Lung (tissue), 12 donors: Measurements from ENCODE around the gene AGBL4. TPM values are rescaled to one million over a fixed set of nuclear protein-coding genes. Genes with fewer than 3 reads are reported as not detected.

Source experiments
- ATAC-seq: fragments of 200-7000 bp; cut with Tn5 transposase; one replicate; pipeline ENCODE4 v1.9.1; 2020; ENCODE audit warnings: moderate number of reproducible peaks; ENCODE audit not compliant: insufficient read depth, low FRiP score
- DNase-seq, 3 donors: peaks; one replicate each; pipeline ENCODE4 v3.0.0-alpha.2; 2013 to 2017
- H3K27ac ChIP-seq, 2 donors: one replicate each; pipeline ENCODE4 v1.5.1; 2013; ENCODE audit warnings: mild to moderate bottlenecking in 2 of 2, moderate library complexity in 2 of 2, control low read depth in 1 of 2, inconsistent platforms in 1 of 2, low read depth in 1 of 2, low read length in 1 of 2
- H3K27me3 ChIP-seq, 3 donors: one replicate each; pipeline ENCODE4 v1.5.1; 2013; ENCODE audit warnings: low read length in 2 of 3; ENCODE audit not compliant: control insufficient read depth in 3 of 3, insufficient read depth in 3 of 3
- H3K36me3 ChIP-seq, 4 donors: one replicate each; pipeline ENCODE4 v1.5.1; 2013; ENCODE audit warnings: low read length in 4 of 4, mild to moderate bottlenecking in 1 of 4, moderate library complexity in 1 of 4; ENCODE audit not compliant: control insufficient read depth in 4 of 4, insufficient read depth in 4 of 4
- H3K4me1 ChIP-seq, 5 donors: one replicate each; pipeline ENCODE4 v1.5.1; 2013; ENCODE audit warnings: low read length in 5 of 5, mild to moderate bottlenecking in 2 of 5, moderate library complexity in 1 of 5; ENCODE audit not compliant: control insufficient read depth in 5 of 5, insufficient read depth in 5 of 5
- H3K4me3 ChIP-seq: one replicate; pipeline ENCODE4 v1.5.1; 2013; ENCODE audit warnings: mild to moderate bottlenecking, control low read depth, moderate library complexity
- H3K9ac ChIP-seq, 2 donors: one replicate each; pipeline ENCODE4 v1.5.1; 2013; ENCODE audit warnings: low read length in 2 of 2, control low read depth in 1 of 2; ENCODE audit not compliant: insufficient read depth in 1 of 2
- H3K9me3 ChIP-seq, 4 donors: one replicate each; pipeline ENCODE4 v1.5.1; 2013; ENCODE audit warnings: low read length in 3 of 4, mild to moderate bottlenecking in 1 of 4, moderate library complexity in 1 of 4; ENCODE audit not compliant: control insufficient read depth in 4 of 4, insufficient read depth in 3 of 4
- WGBS, 2 donors: extraction: QIAGEN DNeasy Blood & Tissue Kit; methylation state at CpG; one replicate each; pipeline ENCODE4 v1.1.7; 2013; 5-methylcytosine and 5-hydroxymethylcytosine counted together
- polyA plus RNA-seq, 2 donors: library from polyadenylated mRNA; stranded (reverse); fragments of 200-250 nt; gene quantifications; one replicate each; pipeline ENCODE4 v1.2.1, GENCODE V29; 2013
- total RNA-seq, 2 donors: library from RNA; depleted of rRNA in 1 of 2; stranded (reverse); fragments of >200 nt in 1 of 2; gene quantifications; one replicate each; pipeline ENCODE4 v1.2.1, GENCODE V29; 2014 to 2021
- TF ChIP-seq, protein P1 (sequence below): IDR thresholded peaks from 2 replicates; pipeline ENCODE4 v1.5.1; 2012; ENCODE audit warnings: mild to moderate bottlenecking; ENCODE audit errors: control extremely low read depth, extremely low read depth
- donor health status: control.
- donor health status: control.
- donor health status: Bipolar disorder and iron deficiency.
- donor health status: healthy.
- donor health status: DM: yes; HTN: yes; CAD: no.

The AGBL4 gene
- total and polyA plus RNA-seq, 4 donors: 0.24 to 7.5 (median 2.6) TPM

DNA sequence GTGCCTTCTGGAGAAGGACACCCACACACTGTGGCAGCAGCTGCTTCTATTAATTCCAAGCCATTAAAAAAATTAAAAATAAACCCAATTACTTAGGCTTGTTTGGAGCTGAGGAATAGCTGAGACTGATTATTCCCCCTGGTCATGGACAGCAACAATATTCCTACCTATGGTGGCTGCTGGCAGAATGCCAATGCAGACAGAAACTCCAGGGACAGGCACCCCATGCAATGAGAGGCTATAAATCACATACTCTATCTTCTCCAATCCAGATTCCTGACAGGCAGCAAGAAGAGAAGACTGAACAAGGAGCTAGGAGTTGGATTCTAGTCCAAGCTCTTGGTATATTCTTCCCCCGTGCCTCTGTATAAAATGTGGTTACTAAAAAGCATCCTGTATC, 971.7 kb downstream of the AGBL4 start:
- Histone ChIP-seq H3K36me3 (no peaks in the 10 kb centered on the region), H3K27ac (no peak overlapping the region), H3K4me1 (no peaks in the 10 kb centered on the region), H3K9me3 (no peaks in the 10 kb centered on the region), H3K4me3 (no peak overlapping the region), H3K27me3 (no peaks in the 10 kb centered on the region), H3K9ac (no peak overlapping the region)
- WGBS, 2 donors: 90% methylated on average over 1 of the region's 1 CpG
- ATAC-seq: no peak
- DNase-seq: no peak
- TF ChIP-seq, protein P1, sequence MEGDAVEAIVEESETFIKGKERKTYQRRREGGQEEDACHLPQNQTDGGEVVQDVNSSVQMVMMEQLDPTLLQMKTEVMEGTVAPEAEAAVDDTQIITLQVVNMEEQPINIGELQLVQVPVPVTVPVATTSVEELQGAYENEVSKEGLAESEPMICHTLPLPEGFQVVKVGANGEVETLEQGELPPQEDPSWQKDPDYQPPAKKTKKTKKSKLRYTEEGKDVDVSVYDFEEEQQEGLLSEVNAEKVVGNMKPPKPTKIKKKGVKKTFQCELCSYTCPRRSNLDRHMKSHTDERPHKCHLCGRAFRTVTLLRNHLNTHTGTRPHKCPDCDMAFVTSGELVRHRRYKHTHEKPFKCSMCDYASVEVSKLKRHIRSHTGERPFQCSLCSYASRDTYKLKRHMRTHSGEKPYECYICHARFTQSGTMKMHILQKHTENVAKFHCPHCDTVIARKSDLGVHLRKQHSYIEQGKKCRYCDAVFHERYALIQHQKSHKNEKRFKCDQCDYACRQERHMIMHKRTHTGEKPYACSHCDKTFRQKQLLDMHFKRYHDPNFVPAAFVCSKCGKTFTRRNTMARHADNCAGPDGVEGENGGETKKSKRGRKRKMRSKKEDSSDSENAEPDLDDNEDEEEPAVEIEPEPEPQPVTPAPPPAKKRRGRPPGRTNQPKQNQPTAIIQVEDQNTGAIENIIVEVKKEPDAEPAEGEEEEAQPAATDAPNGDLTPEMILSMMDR: no peak

DNA sequence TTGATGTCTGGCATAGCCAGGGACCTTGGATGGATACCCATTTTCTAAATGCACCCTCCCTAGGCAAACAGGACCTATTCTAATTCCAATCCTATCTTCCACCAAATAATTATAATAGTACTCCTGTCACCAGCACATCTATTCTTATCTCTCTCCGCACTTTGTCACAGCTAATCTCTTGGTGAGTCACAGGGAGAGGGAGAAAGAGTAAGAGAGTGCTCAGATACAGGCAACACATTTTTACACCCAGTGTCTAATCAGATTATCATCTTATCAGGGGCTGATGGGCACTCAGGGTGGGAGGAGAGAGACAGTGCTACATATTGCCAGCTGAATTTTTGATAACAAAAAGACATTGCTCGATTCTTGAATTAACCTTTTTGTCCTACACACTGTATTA, 972.1 kb downstream of the AGBL4 start:
- Histone ChIP-seq H3K36me3 (no peaks in the 10 kb centered on the region), H3K9me3 (no peaks in the 10 kb centered on the region), H3K4me1 (no peaks in the 10 kb centered on the region), H3K9ac (no peak overlapping the region), H3K27ac (no peak overlapping the region), H3K4me3 (no peak overlapping the region), H3K27me3 (no peaks in the 10 kb centered on the region)
- DNase-seq (no peak), ATAC-seq (no peak)
- TF ChIP-seq, protein P1: no peak
- 61 to 75% methylated on average over 2 of the region's 2 CpGs for WGBS, 2 donors

DNA sequence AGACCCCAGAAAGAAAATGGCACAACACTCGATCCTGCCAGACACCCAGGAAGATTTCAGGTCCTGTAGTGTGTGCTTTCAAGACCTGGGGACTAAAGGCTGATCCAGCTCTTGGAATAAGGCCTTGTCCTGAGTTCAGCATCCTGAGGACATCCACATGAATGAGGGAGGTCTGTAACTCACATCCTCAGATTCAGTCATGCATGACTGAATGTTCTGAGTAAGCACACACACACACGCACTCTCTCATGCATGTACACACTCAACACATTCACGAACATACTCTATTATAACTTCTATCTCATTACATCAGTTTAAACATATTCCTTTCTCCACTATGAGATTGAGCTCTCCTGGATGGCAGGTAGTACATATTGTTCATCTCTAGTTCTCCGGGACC, 973.7 kb downstream of the AGBL4 start:
- no peaks in the 10 kb centered on the region for H3K9me3 ChIP-seq
- no peak for DNase-seq
- H3K27me3 ChIP-seq: no peaks in the 10 kb centered on the region
- no peak overlapping the region for H3K9ac ChIP-seq
- TF ChIP-seq, protein P1: no peak
- no peak overlapping the region for H3K4me3 ChIP-seq
- 87 to 91% methylated on average over 4 of the region's 4 CpGs for WGBS, 2 donors
- H3K36me3 ChIP-seq: no peaks in the 10 kb centered on the region
- no peak overlapping the region for H3K27ac ChIP-seq
- no peaks in the 10 kb centered on the region for H3K4me1 ChIP-seq
- ATAC-seq: no peak

GRCh38 chr1:49048188-49048587, 975.6 kb downstream of the AGBL4 start:
- no peak overlapping the region for H3K27ac ChIP-seq
- no peak overlapping the region for H3K9ac ChIP-seq
- H3K9me3 ChIP-seq: no peaks in the 10 kb centered on the region
- no peaks in the 10 kb centered on the region for H3K36me3 ChIP-seq
- no peak overlapping the region for H3K4me3 ChIP-seq
- no peaks in the 10 kb centered on the region for H3K4me1 ChIP-seq
- WGBS, 2 donors: 59 to 77% methylated on average over 2 of the region's 2 CpGs
- DNase-seq (no peak), ATAC-seq (no peak)
- TF ChIP-seq, protein P1: no peak
- H3K27me3 ChIP-seq: no peaks in the 10 kb centered on the region
